ENCODE results near the gene OR52E6.

Gene OR52E6

GRCh38 chr11:5841797-5842196, at the start of gene OR52E6:
Gene OR52E6 (minus strand): TSS chr11:5841897. CDS start chr11:5841897, 0 bp downstream.
- DNase-seq = no peak

DNA sequence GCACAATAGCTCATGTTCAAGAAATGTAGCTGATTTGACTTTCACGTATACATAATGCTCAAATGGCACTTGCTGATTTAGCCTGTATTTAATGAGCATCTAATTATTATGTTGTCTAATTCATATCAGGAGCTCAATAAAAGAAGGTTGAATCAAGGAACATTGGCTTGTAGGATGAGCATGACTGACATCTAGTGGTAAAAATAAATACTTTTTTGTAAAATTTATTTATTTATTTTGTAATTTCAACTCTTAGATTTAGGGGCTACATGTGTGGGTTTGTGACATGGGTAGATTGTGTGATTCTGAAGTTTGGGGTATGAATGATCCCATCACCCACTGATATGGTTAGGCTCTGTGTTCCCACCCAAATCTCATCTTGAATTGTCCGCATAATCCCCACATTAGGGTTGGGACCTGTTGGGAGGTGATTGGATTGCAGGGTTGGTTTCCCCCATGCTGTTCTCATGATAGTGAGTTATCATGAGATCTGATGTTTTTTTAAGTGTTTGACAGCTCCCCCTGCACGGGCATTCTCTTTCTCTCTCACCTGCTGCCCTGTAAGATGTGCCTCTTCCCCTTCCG, 49.6 kb upstream of the OR52E6 start:
- peak; percentile 3 for DNase-seq

GRCh38 chr11:5887661-5888060, 46.0 kb upstream of the OR52E6 start:
- no peak for DNase-seq

- no peak for DNase-seq
Observed at GRCh38 chr11:5887172-5887571, 45.5 kb upstream of the OR52E6 start.

- no peak for DNase-seq
Observed at GRCh38 chr11:5881756-5882155, 40.1 kb upstream of the OR52E6 start.

- no peak for DNase-seq
Observed at GRCh38 chr11:5880329-5880728, 38.6 kb upstream of the OR52E6 start, which contains the start of gene OR52E4. Gene OR52E4 (plus strand): TSS chr11:5880629. CDS start chr11:5884293, 3,664 bp downstream.

GRCh38 chr11:5878564-5878963, 36.9 kb upstream of the OR52E6 start:
- DNase-seq = no peak

- DNase-seq = no peak
Observed at GRCh38 chr11:5865826-5866225, 24.1 kb upstream of the OR52E6 start.

DNA sequence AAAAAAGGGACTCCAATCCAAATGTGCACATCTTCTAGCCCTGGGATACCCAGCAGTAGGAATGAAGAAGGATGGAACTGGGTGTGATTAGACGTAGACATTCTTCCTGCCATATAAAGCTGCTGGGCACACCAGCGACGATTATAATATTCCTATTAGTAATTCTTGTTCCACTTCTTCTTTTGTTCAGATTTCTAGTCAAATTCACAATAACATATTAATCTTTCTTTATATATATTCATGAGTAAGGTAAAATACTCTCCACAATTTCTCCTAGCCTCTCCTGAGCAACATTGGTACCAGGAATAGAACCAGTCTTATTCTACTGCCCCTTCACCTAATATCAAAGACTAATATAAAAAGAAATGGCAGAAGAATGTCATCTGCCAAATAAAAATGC, 15.9 kb upstream of the OR52E6 start, which contains the start of gene OR52E8:
TSS of gene OR52E8 (minus strand) at position 101 of the 400 bp plus-strand sequence. CDS start at position 101, 0 bp downstream.
- DNase-seq = no peak

GRCh38 chr11:5851002-5851401, 9.3 kb upstream of the OR52E6 start:
- DNase-seq = no peak

- DNase-seq = no peak
Observed at GRCh38 chr11:5847711-5848110, 6.0 kb upstream of the OR52E6 start.

- DNase-seq = no peak
Observed at GRCh38 chr11:5846701-5847100, 5.0 kb upstream of the OR52E6 start.

- DNase-seq = no peak
Observed at GRCh38 chr11:5837695-5838094, 4.0 kb downstream of the OR52E6 start.

DNA sequence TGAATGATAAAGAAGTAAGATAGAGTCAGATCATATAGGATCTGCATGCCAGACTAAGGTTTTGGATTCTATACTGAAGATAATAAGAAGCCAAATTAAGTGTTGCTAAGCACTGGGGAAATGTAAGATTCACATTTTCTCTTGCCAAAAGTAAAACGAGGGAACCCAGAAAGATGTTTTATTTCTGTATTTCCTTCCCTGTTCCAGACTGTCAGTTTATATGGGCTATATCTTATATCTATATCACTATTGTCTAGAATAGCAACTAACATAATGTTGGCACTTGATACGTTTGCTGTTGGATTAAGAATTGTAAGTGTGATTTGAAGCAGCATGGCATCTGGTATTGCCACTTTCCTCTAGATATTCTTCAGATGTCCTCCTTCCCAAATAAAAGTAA, 8.3 kb downstream of the OR52E6 start:
- DNase-seq = no peak

- DNase-seq = no peak
Observed at GRCh38 chr11:5831196-5831829, 10.4 kb downstream of the OR52E6 start.

- DNase-seq = no peak
Observed at GRCh38 chr11:5818245-5818886, 23.3 kb downstream of the OR52E6 start.

- DNase-seq = no peak
Observed at GRCh38 chr11:5815534-5815933, 26.2 kb downstream of the OR52E6 start.

DNA sequence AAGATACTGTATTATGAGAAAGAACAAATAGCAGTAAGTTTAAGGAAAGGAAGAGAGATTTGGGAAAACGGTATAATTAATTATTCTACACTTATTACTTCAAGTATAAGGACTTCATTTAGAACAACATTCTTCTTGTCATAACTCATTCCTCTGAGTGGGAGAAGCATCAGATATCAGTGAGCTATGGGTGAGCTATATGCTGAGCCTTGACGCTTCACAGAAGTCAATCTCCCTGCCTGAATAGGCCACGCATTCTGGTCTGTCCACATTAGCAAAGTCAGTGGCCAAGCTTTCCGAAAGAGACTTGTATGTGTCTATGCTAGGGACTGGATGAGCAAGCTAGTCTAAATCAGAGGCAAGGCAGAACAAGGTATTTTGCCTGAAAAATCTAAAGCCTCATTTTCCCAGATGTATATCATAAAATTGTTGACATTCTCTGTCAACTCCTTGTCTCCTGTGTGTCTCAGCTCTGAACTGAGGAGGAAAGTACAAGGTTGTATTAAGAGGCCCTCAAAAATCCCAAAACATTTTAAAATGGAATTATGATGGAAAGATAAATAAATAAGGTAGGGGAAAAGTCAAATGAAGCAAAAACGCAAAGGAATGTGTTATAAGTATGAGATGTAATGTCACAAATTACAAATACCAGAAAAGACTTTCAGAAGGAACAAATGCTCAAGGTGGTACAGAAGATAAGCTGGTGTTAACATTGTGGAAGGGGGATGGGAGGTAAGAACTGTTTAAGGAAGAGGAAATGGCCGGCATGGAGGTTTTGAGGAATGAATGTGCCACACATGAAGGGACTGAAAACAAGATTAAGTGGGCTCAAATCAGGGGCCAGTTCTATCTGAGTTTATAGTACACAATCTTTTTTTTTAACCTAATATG, 31.5 kb downstream of the OR52E6 start:
- DNase-seq = no peak

GRCh38 chr11:5809122-5809519, 32.6 kb downstream of the OR52E6 start:
- DNase-seq = no peak

GRCh38 chr11:5808500-5809121, 33.1 kb downstream of the OR52E6 start, which contains the start of gene OR52N2:
Gene OR52N2 (plus strand): TSS chr11:5808924. CDS start chr11:5820336, 11,412 bp downstream.
- peak; percentile 63 for DNase-seq

DNA sequence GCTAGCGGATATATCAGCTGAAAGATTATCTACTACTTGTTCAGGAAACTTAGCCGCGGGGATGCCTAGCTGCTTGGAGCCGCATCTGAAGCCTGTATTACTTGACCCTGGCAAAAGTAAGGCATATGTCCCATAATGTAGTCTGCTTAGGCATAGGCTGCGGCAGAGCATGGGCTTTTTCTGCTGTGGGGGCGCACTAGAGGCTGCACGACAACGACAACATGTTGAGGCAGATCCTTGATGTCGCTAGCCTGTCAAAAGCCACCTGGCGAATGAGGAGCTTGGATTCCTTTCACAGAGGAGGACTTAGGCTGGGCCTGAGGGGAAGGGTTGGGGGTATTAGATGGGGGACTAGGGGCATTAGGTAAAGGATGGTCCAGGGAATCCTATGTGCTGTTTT, 34.1 kb downstream of the OR52E6 start:
- no peak for DNase-seq

DNA sequence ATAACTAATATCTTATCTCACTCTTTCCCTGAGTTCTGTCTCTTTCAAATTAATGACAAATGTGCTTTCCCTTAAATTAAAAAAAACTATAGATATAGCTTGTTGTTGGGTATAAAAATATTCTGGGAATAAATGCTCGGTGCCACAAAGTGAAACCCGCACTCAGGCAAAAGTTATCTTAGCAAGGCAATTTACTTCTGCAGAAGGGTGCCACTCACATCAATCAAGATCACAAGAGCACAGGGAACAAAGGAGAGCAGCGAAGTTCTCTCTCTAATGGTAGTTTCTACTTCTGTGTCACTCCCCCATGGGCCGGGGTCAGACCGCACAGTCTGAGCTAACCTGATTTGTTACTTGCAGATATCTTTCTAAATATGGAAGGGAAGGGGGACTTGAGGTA, 37.7 kb downstream of the OR52E6 start:
- DNase-seq = no peak

- no peak for DNase-seq
Observed at GRCh38 chr11:5796541-5796940, 45.2 kb downstream of the OR52E6 start.
